Measurements from ENCODE around the gene CD63. TPM values are rescaled to one million over a fixed set of nuclear protein-coding genes. Genes with fewer than 3 reads are reported as not detected.
"Not testable (repeated sequence)": the region's sequence is repeated elsewhere in the genome, so short reads cannot be mapped to it uniquely, and the experiment has no call there.

CD63 gene
- total RNA-seq, 1 donor, result 2,365 TPM

- DNase-seq (ENCODE audit: low read depth), result no peak
- no peak overlapping the region for H3K4me3 ChIP-seq (ENCODE audit: low read depth, low read length)
- no peak for TF ChIP-seq CTCF (IDR thresholded peaks at IDR 0.05; ENCODE audit: insufficient read depth, low read length)
These were observed 31.9 kb upstream of the CD63 start for GRCh38 chr12:55760663-55761062.

DNA sequence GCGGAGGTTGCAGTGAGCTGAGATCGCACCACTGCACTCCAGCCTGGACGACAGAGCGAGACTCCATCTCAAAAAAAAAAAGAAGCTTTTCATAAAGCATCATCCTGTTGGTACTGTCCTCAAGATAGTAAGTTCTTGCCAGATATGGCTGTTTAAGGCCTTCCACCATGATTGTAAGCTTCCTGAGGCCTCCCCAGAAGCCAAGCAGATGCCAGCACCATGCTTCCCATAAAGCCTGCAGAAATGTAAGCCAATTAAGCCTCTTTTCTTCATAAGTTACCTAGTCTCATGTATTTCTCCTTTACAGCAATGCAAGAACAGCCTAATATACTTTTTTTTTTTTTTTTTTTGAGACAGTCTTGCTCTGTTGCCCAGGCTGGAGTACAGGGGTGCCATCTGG lies 29.8 kb upstream of the CD63 start:
- DNase-seq (ENCODE audit: low read depth); H3K4me3 ChIP-seq (ENCODE audit: low read depth, low read length): not testable (repeated sequence)

GRCh38 chr12:55757701-55758100 lies 28.9 kb upstream of the CD63 start:
- DNase-seq (ENCODE audit: low read depth), result no peak
- H3K4me3 ChIP-seq (ENCODE audit: low read depth, low read length), result no peak overlapping the region
- TF ChIP-seq CTCF (IDR thresholded peaks at IDR 0.05; ENCODE audit: insufficient read depth, low read length), result no peak

DNA sequence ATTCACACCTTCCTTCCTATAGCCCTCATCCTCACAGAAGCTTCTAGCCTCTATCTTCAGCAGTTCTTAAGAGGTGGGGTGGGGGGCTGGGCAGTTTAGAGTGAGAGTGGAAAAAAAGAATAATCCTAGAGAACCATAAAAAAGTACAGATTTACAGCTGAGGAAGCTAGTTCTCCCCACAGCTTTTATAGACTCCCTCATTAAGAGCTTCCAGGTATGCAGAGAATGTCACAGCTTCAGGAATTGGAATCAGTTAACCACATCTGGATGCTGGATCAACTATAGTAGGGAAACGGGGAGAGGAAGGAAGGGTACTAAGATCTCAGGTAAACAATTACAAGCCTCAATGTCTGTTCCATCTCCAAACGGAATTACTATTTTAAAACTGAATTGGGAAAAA lies 26.4 kb upstream of the CD63 start:
- no peak for TF ChIP-seq CTCF (IDR thresholded peaks at IDR 0.05; ENCODE audit: insufficient read depth, low read length)
- DNase-seq (ENCODE audit: low read depth), result no peak
- H3K4me3 ChIP-seq (ENCODE audit: low read depth, low read length), result no peak overlapping the region

DNA sequence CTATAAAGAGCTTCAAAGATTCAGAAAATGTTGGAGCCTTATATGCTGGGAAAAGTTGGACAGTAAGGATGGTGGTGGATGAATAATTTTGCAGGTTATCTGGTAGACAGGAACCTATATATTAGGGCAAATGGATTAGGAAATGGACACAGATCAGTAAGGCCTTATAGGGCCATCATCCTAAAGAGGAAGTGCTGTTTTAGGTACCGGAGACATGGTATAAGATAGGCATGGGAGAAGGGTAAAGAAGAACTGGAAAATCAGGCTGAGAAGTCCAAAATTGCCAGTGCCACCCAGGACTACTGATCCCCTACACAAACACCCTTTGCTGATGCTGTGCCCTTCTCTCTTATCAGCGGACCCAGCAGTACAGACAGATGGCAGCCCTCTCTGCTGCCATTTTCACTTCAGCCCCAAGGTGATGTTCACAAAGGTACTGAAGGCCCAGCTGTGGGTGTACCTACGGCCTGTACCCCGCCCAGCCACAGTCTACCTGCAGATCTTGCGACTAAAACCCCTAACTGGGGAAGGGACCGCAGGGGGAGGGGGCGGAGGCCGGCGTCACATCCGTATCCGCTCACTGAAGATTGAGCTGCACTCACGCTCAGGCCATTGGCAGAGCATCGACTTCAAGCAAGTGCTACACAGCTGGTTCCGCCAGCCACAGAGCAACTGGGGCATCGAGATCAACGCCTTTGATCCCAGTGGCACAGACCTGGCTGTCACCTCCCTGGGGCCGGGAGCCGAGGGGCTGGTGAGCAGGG lies 19.6 kb upstream of the CD63 start:
- no peak for DNase-seq (ENCODE audit: low read depth)
- TF ChIP-seq CTCF (IDR thresholded peaks at IDR 0.05; ENCODE audit: insufficient read depth, low read length), result no peak
- H3K4me3 ChIP-seq (ENCODE audit: low read depth, low read length), result no peak overlapping the region

GRCh38 chr12:55746913-55747231 lies 18.1 kb upstream of the CD63 start:
- H3K4me3 ChIP-seq (ENCODE audit: low read depth, low read length), result no peak overlapping the region
- no peak for TF ChIP-seq CTCF (IDR thresholded peaks at IDR 0.05; ENCODE audit: insufficient read depth, low read length)
- DNase-seq (ENCODE audit: low read depth), result no peak

DNA sequence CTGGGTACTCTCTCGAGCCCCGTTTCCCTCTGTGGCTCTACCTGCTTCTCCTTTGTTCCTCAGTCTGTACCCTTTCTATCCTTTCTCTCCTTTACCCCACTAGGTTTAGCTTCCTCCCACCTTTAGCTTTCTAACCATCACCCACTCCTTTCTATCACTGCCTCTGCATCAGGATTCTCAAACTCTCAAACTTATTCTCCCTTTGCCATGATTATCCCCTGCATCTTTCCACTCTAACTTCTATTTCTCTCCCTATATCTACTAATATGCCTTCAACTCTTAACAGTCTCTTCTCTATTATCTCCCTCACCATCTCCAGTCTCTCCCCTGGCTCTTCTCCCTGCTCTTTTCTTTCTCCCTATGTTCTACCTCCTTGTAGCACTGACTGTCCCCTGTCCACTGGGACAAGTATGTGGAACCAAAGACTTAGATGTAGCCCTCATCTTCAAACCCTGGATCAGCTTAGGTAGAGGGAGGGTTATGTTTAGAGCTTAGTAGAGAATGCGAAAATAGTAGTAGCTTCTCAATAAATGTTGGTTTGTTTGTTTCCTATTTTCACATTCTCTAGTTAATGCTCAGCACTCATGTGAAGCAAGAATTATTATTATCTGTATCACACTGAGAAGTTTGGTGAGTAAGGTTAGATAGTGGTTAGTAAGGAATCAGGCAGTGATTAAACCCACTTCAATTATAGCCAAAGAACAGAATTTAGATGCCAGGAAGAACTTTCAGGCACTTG lies 17.5 kb upstream of the CD63 start:
- DNase-seq (ENCODE audit: low read depth), result peak; percentile 40
- H3K4me3 ChIP-seq (ENCODE audit: low read depth, low read length), result peak overlapping the region; percentile 13

More for the DNA sequence above, 17.5 kb upstream of the CD63 start:
- no peak for TF ChIP-seq CTCF (IDR thresholded peaks at IDR 0.05; ENCODE audit: insufficient read depth, low read length)

Data from fibroblast of the aortic adventitia (primary cell).